DND-41 (cell line): ENCODE measurements around the gene JOSD2.

Experiments used
- EZH2 ChIP-seq: IDR thresholded peaks from 3 replicates; pipeline ENCODE4 v1.6.1; 2012; ENCODE audit warnings: borderline replicate concordance, low read depth, mild to moderate bottlenecking, moderate library complexity, low read length, inconsistent platforms; ENCODE audit not compliant: severe bottlenecking
- TF ChIP-seq, protein P1 (sequence below): IDR thresholded peaks from 2 replicates; pipeline ENCODE4 v1.5.1; 2012; ENCODE audit warnings: borderline replicate concordance, low read length, moderate library complexity, mild to moderate bottlenecking; ENCODE audit not compliant: poor library complexity, severe bottlenecking; ENCODE audit errors: extremely low read depth

DNA sequence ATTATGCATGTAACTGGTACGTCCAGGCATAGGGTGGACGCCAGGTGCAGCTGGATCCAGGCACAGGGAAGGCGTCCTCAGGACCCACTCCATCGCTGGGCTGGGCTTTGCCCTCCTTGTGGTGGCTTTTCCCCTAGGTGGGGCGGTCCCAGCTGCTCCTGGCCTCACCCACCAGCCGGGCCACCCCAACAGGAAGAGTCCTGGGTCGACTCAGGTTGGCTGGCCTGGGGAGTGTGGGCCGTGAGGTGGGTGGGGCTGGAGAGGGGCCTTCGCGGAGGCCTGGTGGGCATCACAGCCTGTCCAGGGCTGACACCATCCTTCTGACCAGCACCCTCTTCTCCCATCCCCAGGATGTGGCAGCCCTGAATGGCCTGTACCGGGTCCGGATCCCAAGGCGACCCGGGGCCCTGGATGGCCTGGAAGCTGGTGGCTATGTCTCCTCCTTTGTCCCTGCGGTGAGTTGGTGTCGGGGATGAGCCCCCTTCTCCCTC, 31.2 kb downstream of the JOSD2 start:
- TF ChIP-seq, protein P1, sequence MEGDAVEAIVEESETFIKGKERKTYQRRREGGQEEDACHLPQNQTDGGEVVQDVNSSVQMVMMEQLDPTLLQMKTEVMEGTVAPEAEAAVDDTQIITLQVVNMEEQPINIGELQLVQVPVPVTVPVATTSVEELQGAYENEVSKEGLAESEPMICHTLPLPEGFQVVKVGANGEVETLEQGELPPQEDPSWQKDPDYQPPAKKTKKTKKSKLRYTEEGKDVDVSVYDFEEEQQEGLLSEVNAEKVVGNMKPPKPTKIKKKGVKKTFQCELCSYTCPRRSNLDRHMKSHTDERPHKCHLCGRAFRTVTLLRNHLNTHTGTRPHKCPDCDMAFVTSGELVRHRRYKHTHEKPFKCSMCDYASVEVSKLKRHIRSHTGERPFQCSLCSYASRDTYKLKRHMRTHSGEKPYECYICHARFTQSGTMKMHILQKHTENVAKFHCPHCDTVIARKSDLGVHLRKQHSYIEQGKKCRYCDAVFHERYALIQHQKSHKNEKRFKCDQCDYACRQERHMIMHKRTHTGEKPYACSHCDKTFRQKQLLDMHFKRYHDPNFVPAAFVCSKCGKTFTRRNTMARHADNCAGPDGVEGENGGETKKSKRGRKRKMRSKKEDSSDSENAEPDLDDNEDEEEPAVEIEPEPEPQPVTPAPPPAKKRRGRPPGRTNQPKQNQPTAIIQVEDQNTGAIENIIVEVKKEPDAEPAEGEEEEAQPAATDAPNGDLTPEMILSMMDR, result no peak
- no peak for TF ChIP-seq EZH2
